PC-3 (cell line): Measurements from ENCODE around the gene INSL4. TPM values are rescaled to one million over a fixed set of nuclear protein-coding genes. Genes with fewer than 3 reads are reported as not detected.
A peak's percentile ranks its signal among the peaks of the same experiment; 100 is the strongest.

Source experiments
- ATAC-seq: fragments of 200-7000 bp; cut with Tn5 transposase; 2 replicates; pipeline ENCODE4 v1.9.1; 2020; ENCODE audit warnings: mild to moderate bottlenecking, moderate library complexity
- Bru-seq: library from RNA; stranded (reverse); fragments of 400-500 nt; gene quantifications from one replicate; lab custom pipeline; 2021; lab: Mats Ljungman, UMichigan
- BruChase-seq, 2 experiments: library from RNA; stranded (reverse); fragments of 400-500 nt; gene quantifications; one replicate each; lab custom pipeline; 2021; lab: Mats Ljungman, UMichigan
- BruUV-seq: library from RNA; stranded (reverse); fragments of 400-500 nt; replicated peaks from 2 replicates; lab custom pipeline; 2021; lab: Mats Ljungman, UMichigan
- CTCF ChIA-PET: fragments of 300-600 bp; sonication (Branson Sonifier 250); formaldehyde crosslinking; loops from one replicate; lab custom pipeline; 2022; ENCODE audit warnings: antibody characterized with exemption; lab: Charles Lee
- POLR2A ChIA-PET: fragments of 300-600 bp; sonication (Branson Sonifier 250); formaldehyde crosslinking; loops from one replicate; lab custom pipeline; 2022; ENCODE audit warnings: antibody characterized with exemption; ENCODE audit not compliant: unreplicated experiment; lab: Charles Lee
- DNase-seq: peaks from one replicate; pipeline ENCODE4 v3.0.0-alpha.2; 2015
- H2AFZ ChIP-seq: fragments of 300-600 bp; sonication (generic); 2 replicates; pipeline ENCODE4 v1.6.0; 2016; ENCODE audit warnings: antibody characterized with exemption, low read length
- H3F3A ChIP-seq: fragments of 300-600 bp; sonication (generic); one replicate; pipeline ENCODE4 v1.6.0; 2017; ENCODE audit warnings: antibody characterized with exemption, low read length, control low read depth, mild to moderate bottlenecking; ENCODE audit not compliant: unreplicated experiment
- H3K27ac ChIP-seq: fragments of 300-600 bp; sonication (generic); 2 replicates; pipeline ENCODE4 v1.5.1; 2016; ENCODE audit warnings: mild to moderate bottlenecking, low read length
- H3K27me3 ChIP-seq: fragments of 300-600 bp; sonication (generic); 2 replicates; pipeline ENCODE4 v1.6.1; 2016; ENCODE audit warnings: low read length, mixed read lengths
- H3K36me3 ChIP-seq: fragments of 300-600 bp; sonication (generic); 2 replicates; pipeline ENCODE4 v1.6.1; 2016; ENCODE audit warnings: low read depth, mixed run types, low read length, mixed read lengths
- H3K4me1 ChIP-seq: fragments of 300-600 bp; sonication (generic); 2 replicates; pipeline ENCODE4 v1.5.1; 2016; ENCODE audit warnings: low read length; ENCODE audit not compliant: insufficient read depth
- H3K4me2 ChIP-seq: fragments of 300-600 bp; sonication (generic); 2 replicates; pipeline ENCODE4 v1.6.0; 2016; ENCODE audit warnings: low read length
- H3K4me3 ChIP-seq: fragments of 300-600 bp; sonication (generic); 2 replicates; pipeline ENCODE4 v1.5.1; 2016; ENCODE audit warnings: mild to moderate bottlenecking, low read length, mixed read lengths
- H3K79me2 ChIP-seq: fragments of 300-600 bp; sonication (generic); 2 replicates; pipeline ENCODE4 v1.6.1; 2017; ENCODE audit warnings: low read length, mixed read lengths
- H3K9ac ChIP-seq: fragments of 300-600 bp; sonication (generic); 2 replicates; pipeline ENCODE4 v1.6.0; 2016; ENCODE audit warnings: mild to moderate bottlenecking, low read length
- H3K9me2 ChIP-seq: fragments of 300-600 bp; sonication (generic); replicated peaks from 2 replicates; pipeline ENCODE4 v1.6.1; 2016; ENCODE audit warnings: mixed run types, low read length, mixed read lengths
- H3K9me3 ChIP-seq: fragments of 300-600 bp; sonication (generic); 2 replicates; pipeline ENCODE4 v1.6.1; 2016; ENCODE audit warnings: low read length, mixed read lengths
- H4K20me1 ChIP-seq: fragments of 300-600 bp; sonication (generic); 2 replicates; pipeline ENCODE4 v1.6.1; 2016; ENCODE audit warnings: low read length, mixed read lengths
- EZH2 ChIP-seq: fragments of 300-600 bp; sonication (generic); IDR thresholded peaks from one replicate; pipeline ENCODE4 v1.6.1; 2017; ENCODE audit warnings: antibody characterized with exemption, mild to moderate bottlenecking, low read length; ENCODE audit not compliant: unreplicated experiment
- EZH2phosphoT487 ChIP-seq: fragments of 300-600 bp; sonication (generic); IDR thresholded peaks from 2 replicates; pipeline ENCODE4 v1.6.1; 2018; ENCODE audit warnings: mild to moderate bottlenecking, antibody characterized with exemption, low read length, borderline replicate concordance
- intact Hi-C: fragments of 100-400 bp; cut with micrococcal nuclease; formaldehyde crosslinking; loops from 2 replicates; pipeline ENCODE4 v1.9.0; 2023
- long read RNA-seq: library from polyadenylated mRNA; unstranded; transcript quantifications from one replicate; pipeline ENCODE4 v2.0.0, GENCODE V29; 2021; ENCODE audit not compliant: unreplicated experiment
- total RNA-seq: library from RNA; depleted of rRNA; stranded (reverse); fragments of >200 nt; gene quantifications from 2 replicates; pipeline ENCODE4 v1.2.3, GENCODE V29; 2014; rRNA removed
- TF ChIP-seq, protein P1 (sequence below): fragments of 300-600 bp; sonication (generic); conservative IDR thresholded peaks from 2 replicates; pipeline ENCODE4 v1.5.1; 2017; ENCODE audit warnings: antibody characterized with exemption, low read depth, mild to moderate bottlenecking, low read length

Gene INSL4
- total RNA-seq (not detected in 2 replicates), Bru-seq, nascent RNA (percentile 12 among the genes with signal in this experiment), BruChase-seq, experiment 1, labeled RNA remaining after a 6-hour chase (percentile 41 among the genes with signal in this experiment), BruChase-seq, experiment 2, labeled RNA remaining after a 2-hour chase (percentile 38 among the genes with signal in this experiment)
- long read RNA-seq: 0 reads

DNA sequence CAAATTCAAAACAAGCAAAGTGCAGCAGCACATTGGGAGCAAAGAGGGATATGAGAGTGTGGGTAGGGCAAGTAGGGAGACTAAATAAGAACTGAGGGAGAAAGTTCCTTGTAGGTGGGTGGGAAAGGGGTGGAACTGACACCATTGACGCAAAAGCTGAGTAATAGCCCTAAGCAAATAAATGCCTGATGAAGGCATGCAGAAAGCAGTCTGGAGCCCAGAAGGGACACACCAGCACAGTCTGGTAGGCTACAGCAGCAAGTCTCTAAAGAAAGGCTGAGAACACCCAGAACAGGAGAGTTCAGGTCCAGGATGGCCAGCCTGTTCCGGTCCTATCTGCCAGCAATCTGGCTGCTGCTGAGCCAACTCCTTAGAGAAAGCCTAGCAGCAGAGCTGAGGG is at the start of gene INSL4:
INSL4 (plus strand) TSS at position 208 of the 400 bp plus-strand sequence; CDS start at position 313, 105 bp downstream.
- Histone ChIP-seq H3K9ac (no peak within 1 kb of the TSS), H3K27me3 (no peaks in the 10 kb centered on the region), H3K4me3 (no peak within 1 kb of the TSS), H3K4me2 (peak within 1 kb of the TSS; percentile 30), H3K9me3 (no peaks in the 10 kb centered on the region), H2AFZ (no peak within 1 kb of the TSS), H3K9me2 (no peaks in the 10 kb centered on the region), H3K4me1 (peaks cover 10% of the 10 kb centered on the region; the same call in 1 of the 2 replicates), H3K27ac (peak within 1 kb of the TSS; percentile 37; the same call in 1 of the 2 replicates), H3K79me2 (no peaks in the 10 kb centered on the region), H3K36me3 (no peaks in the 10 kb centered on the region), H3F3A (no peaks in the 10 kb centered on the region), H4K20me1 (no peaks in the 10 kb centered on the region)
- intact Hi-C loops: no loop called here
- ATAC-seq (peak; percentile 64), DNase-seq (peak; percentile 61)
- POLR2A ChIA-PET: no interaction called here
- TF ChIP-seq EZH2phosphoT487 (no peak), EZH2 (no peak)
- TF ChIP-seq, protein P1, sequence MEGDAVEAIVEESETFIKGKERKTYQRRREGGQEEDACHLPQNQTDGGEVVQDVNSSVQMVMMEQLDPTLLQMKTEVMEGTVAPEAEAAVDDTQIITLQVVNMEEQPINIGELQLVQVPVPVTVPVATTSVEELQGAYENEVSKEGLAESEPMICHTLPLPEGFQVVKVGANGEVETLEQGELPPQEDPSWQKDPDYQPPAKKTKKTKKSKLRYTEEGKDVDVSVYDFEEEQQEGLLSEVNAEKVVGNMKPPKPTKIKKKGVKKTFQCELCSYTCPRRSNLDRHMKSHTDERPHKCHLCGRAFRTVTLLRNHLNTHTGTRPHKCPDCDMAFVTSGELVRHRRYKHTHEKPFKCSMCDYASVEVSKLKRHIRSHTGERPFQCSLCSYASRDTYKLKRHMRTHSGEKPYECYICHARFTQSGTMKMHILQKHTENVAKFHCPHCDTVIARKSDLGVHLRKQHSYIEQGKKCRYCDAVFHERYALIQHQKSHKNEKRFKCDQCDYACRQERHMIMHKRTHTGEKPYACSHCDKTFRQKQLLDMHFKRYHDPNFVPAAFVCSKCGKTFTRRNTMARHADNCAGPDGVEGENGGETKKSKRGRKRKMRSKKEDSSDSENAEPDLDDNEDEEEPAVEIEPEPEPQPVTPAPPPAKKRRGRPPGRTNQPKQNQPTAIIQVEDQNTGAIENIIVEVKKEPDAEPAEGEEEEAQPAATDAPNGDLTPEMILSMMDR: no peak
- CTCF ChIA-PET: no interaction called here
- no TSS peak for BruUV-seq

DNA sequence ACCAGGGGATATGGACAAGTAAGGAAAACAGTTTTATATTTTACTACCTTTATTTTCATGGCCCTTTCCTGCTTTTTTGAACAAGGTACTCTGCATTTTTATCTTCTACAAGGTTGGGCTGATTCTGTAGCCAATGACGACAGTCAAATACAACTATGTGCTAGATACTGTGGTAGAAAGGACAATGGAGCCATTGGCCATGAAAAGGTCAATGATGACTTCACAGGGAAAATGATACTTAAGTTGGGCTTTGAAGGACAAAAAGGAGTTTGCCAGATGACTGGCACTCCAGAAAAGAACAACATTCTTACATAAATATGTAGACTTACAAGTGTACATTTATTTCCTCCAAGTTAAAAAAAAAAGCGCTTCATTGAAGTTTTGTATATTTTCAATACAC is 46.4 kb upstream of the INSL4 start:
- Histone ChIP-seq H3K9me3 (no peaks in the 10 kb centered on the region), H3K27me3 (no peaks in the 10 kb centered on the region), H2AFZ (no peak overlapping the region), H3K4me1 (no peaks in the 10 kb centered on the region), H3K4me3 (no peak overlapping the region), H3K79me2 (no peaks in the 10 kb centered on the region), H3F3A (no peaks in the 10 kb centered on the region), H3K9ac (no peak overlapping the region), H3K27ac (no peak overlapping the region), H3K4me2 (no peak overlapping the region), H3K36me3 (no peaks in the 10 kb centered on the region), H4K20me1 (no peaks in the 10 kb centered on the region), H3K9me2 (no peaks in the 10 kb centered on the region)
- intact Hi-C loops: loop anchor here (5.0 kb wide), 1 partner anchor 78 kb away; no protein-coding TSS in a partner anchor
- TF ChIP-seq EZH2 (no peak), EZH2phosphoT487 (no peak)
- TF ChIP-seq, protein P1: no peak
- DNase-seq (no peak), ATAC-seq (no peak)
- ChIA-PET POLR2A (no interaction called here), CTCF (no interaction called here)
- BruUV-seq: no TSS peak

DNA sequence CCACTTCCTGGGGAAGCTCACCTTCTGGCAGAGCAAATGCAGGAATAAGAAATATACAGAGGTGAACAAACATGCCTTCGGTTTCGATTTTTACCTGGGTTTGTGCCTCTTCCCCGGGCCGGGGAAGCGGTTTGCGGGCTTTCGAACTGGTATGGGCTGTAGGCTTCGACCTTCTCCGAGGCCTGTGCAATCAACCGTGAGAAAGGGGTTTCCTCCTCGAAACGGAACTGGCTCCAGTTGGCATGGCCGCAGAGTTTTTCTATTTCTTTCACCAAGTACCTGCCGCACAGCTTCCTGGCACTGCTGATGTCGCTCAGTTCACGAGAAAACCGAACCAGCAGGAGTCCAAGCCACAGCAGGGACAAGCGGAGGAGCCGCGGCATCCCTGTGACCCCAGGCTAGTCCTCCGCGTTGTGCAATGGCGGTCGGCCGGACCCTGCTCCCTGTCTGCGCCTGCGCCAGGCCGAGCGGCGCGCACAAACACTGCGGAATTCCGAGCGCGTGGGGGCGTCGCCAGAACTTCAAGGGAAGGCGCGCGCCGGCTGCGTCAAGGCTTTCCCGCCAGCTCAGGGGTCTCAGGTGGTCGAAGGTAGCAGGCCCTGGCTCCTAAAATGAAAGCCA is 45.9 kb upstream of the INSL4 start, which contains the start of gene INSL6:
INSL6 (minus strand) TSS at position 420 of the 621 bp plus-strand sequence; CDS start at position 383, 37 bp downstream.
- Histone ChIP-seq H3K36me3 (no peaks in the 10 kb centered on the region), H3K27ac (no peak within 1 kb of the TSS), H3K9ac (no peak within 1 kb of the TSS), H3K9me3 (no peaks in the 10 kb centered on the region), H3K9me2 (no peaks in the 10 kb centered on the region), H3K27me3 (no peaks in the 10 kb centered on the region), H3F3A (no peaks in the 10 kb centered on the region), H2AFZ (no peak within 1 kb of the TSS; the same call in 1 of the 2 replicates), H3K4me3 (no peak within 1 kb of the TSS), H3K4me1 (no peaks in the 10 kb centered on the region), H3K79me2 (no peaks in the 10 kb centered on the region), H3K4me2 (peak within 1 kb of the TSS; percentile 43), H4K20me1 (no peaks in the 10 kb centered on the region)
- TF ChIP-seq EZH2 (no peak), EZH2phosphoT487 (no peak)
- TF ChIP-seq, protein P1: no peak
- ChIA-PET CTCF (no interaction called here), POLR2A (no interaction called here)
- no peak for DNase-seq
- BruUV-seq: no TSS peak
- ATAC-seq: no peak
- intact Hi-C loops: loop anchor here (5.0 kb wide), 1 partner anchor 77 kb away; no protein-coding TSS in a partner anchor
